Ovary (tissue), 9 donors: ENCODE measurements around the gene KATNB1. TPM values are rescaled to one million over a fixed set of nuclear protein-coding genes. Genes with fewer than 3 reads are reported as not detected.
A peak's percentile ranks its signal among the peaks of the same experiment; 100 is the strongest.

Source experiments
- DNase-seq, 5 donors: peaks; one replicate each; pipeline ENCODE4 v3.0.0-alpha.2; 2019 to 2020
- H3K27ac ChIP-seq, 2 donors: fragments of 200-600 bp; one replicate each; pipeline versions ENCODE4 v1.5.1 to v1.8.0; 2019 to 2022
- H3K27me3 ChIP-seq: fragments of 200-600 bp; one replicate; pipeline ENCODE4 v1.8.0; 2022
- H3K36me3 ChIP-seq: fragments of 200-600 bp; sonication (generic); one replicate; pipeline ENCODE4 v1.5.1; 2019
- H3K4me1 ChIP-seq: one replicate; pipeline ENCODE4 v1.8.1; 2013; ENCODE audit warnings: mild to moderate bottlenecking, moderate library complexity; ENCODE audit not compliant: insufficient read depth
- H3K4me3 ChIP-seq: fragments of 200-600 bp; sonication (generic); one replicate; pipeline ENCODE4 v1.5.1; 2017
- H3K9me3 ChIP-seq, 2 donors: fragments of 200-600 bp in 1 of 2; sonication (generic) in 1 of 2; one replicate each; pipeline versions ENCODE4 v1.5.1 to v1.8.1; 2013 to 2019; ENCODE audit warnings: mild to moderate bottlenecking in 1 of 2, moderate library complexity in 1 of 2
- CTCF ChIP-seq, 3 donors: fragments of 450-650 bp in 2 of 3; fragments of 200-600 bp in 1 of 3; IDR thresholded peaks; one replicate each; pipeline versions ENCODE4 v1.5.1 to v1.8.0; 2016 to 2022; ENCODE audit warnings: antibody characterized with exemption in 3 of 3, mild to moderate bottlenecking in 1 of 3
- EP300 ChIP-seq: sonication (generic); formaldehyde crosslinking; IDR thresholded peaks from one replicate; pipeline ENCODE4 v1.6.1; 2017; ENCODE audit warnings: antibody characterized with exemption
- POLR2A ChIP-seq: fragments of 450-650 bp; IDR thresholded peaks from one replicate; pipeline ENCODE4 v1.6.1; 2017; ENCODE audit warnings: antibody characterized with exemption, mild to moderate bottlenecking, moderate library complexity
- WGBS, 3 donors: extraction: QIAGEN DNeasy Blood & Tissue Kit in 1 of 3; methylation state at CpG; one replicate each; pipeline versions ENCODE4 v1.1.5 to v1.1.7; 2013 to 2017; 5-methylcytosine and 5-hydroxymethylcytosine counted together
- intact Hi-C, 4 donors: fragments of 100-400 bp; cut with DNase I; formaldehyde crosslinking; loops; one replicate each; pipeline versions ENCODE4 v1.11.0 to v1.15.1; 2022 to 2023
- polyA plus RNA-seq, 2 donors: library from polyadenylated mRNA; stranded (reverse); fragments of 200-250 nt in 1 of 2; fragments of 350-450 nt in 1 of 2; fragmentation: Illumina TruSeq in 1 of 2; extraction: RNeasy Lipid Tissue Mini Kit (QIAGEN cat#74804) in 1 of 2; gene quantifications; one replicate each; pipeline ENCODE4 v1.2.3, GENCODE V29; 2013 to 2014
- total RNA-seq, 7 donors: library from RNA; depleted of rRNA in 2 of 7; stranded (reverse); fragments of >200 nt in 2 of 7; fragmentation: NEBNext Ultra II Directional in 3 of 7; extraction: Animal tissue kit (Norgen Biotek cat#: 25700) in 3 of 7; gene quantifications; one replicate each; pipeline versions ENCODE4 v1.1.0 to v1.2.4, GENCODE V29; 2016 to 2023
- donor health status: DM: no; HTN: no; CAD: no; lungs with moderate emphysema.
- donor health status: DM: no; HTN: no; CAD: no.
- donor health status: Bipolar disorder and iron deficiency.
- donor health status: DM: yes; HTN: yes; CAD: no.
- donor health status: DM: no; HTN: no; CAD: no.
- donor health status: DM: yes; HTN: yes; CAD: no.

The KATNB1 gene
- total and polyA plus RNA-seq, 9 donors = 3.4 to 20.2 (median 12.5) TPM

- intact Hi-C loops = no loop called here
- DNase-seq = no peak
- H3K27ac ChIP-seq = no peak overlapping the region
- no peaks in the 10 kb centered on the region for H3K36me3 ChIP-seq
- no peaks in the 10 kb centered on the region for H3K27me3 ChIP-seq
- H3K9me3 ChIP-seq = no peaks in the 10 kb centered on the region
- no peak overlapping the region for H3K4me3 ChIP-seq
- TF ChIP-seq POLR2A (no peak), EP300 (no peak), CTCF (IDR thresholded peaks at IDR 0.05) (no peak)
- WGBS, 3 donors = 72 to 76% methylated on average over 4 of the region's 4 CpGs; no CpG with 5 or more reads in 1 of the 3 donors
- H3K4me1 ChIP-seq = peaks cover 1% of the 10 kb centered on the region
Measured at GRCh38 chr16:57693550-57693949, 42.0 kb upstream of the KATNB1 start.

- Histone ChIP-seq H3K4me3 (no peak overlapping the region), H3K27me3 (no peaks in the 10 kb centered on the region), H3K36me3 (no peaks in the 10 kb centered on the region), H3K9me3 (no peaks in the 10 kb centered on the region), H3K27ac (no peak overlapping the region), H3K4me1 (peaks cover 1% of the 10 kb centered on the region)
- WGBS, 3 donors = 52 to 65% (median 60%) methylated on average over 10 of the region's 10 CpGs
- peak in 1 of 5 donors; percentile 10 for DNase-seq
- TF ChIP-seq POLR2A (no peak), EP300 (no peak), CTCF (IDR thresholded peaks at IDR 0.05) (no peak)
- intact Hi-C loops = no loop called here
Measured at GRCh38 chr16:57694231-57694724, 41.3 kb upstream of the KATNB1 start.

- DNase-seq = peak in 1 of 5 donors; percentile 36
- Histone ChIP-seq H3K27me3 (no peaks in the 10 kb centered on the region), H3K4me1 (peaks cover 1% of the 10 kb centered on the region), H3K27ac (no peak within 1 kb of the TSS), H3K4me3 (no peak within 1 kb of the TSS), H3K36me3 (no peaks in the 10 kb centered on the region), H3K9me3 (no peaks in the 10 kb centered on the region)
- intact Hi-C loops = no loop called here
- 29 to 37% (median 34%) methylated on average over 8 of the region's 8 CpGs for WGBS, 3 donors
- TF ChIP-seq EP300 (no peak), CTCF (IDR thresholded peaks at IDR 0.05) (no peak), POLR2A (no peak)
Measured at GRCh38 chr16:57694725-57695679, 40.6 kb upstream of the KATNB1 start, which contains the start of gene DRC7. TSS of gene DRC7 (plus strand) at chr16:57694806. CDS start at chr16:57697950, 3,144 bp downstream.

GRCh38 chr16:57695680-57696069, 39.9 kb upstream of the KATNB1 start:
- Histone ChIP-seq H3K27me3 (no peaks in the 10 kb centered on the region), H3K36me3 (no peaks in the 10 kb centered on the region), H3K4me3 (no peak overlapping the region), H3K4me1 (peaks cover 1% of the 10 kb centered on the region), H3K27ac (no peak overlapping the region), H3K9me3 (no peaks in the 10 kb centered on the region)
- TF ChIP-seq EP300 (no peak), POLR2A (no peak), CTCF (IDR thresholded peaks at IDR 0.05) (no peak)
- 77 to 79% (median 77%) methylated on average over 5 of the region's 5 CpGs for WGBS, 3 donors
- no peak for DNase-seq
- intact Hi-C loops = no loop called here
